MCF 10A (cell line): ENCODE measurements around the gene CBARP. TPM values are rescaled to one million over a fixed set of nuclear protein-coding genes. Genes with fewer than 3 reads are reported as not detected.

ENCODE experiments used
- BruUV-seq: library from RNA; stranded (reverse); fragments of 400-500 nt; replicated peaks from 2 replicates; lab custom pipeline; 2021; lab: Mats Ljungman, UMichigan
- CTCF ChIA-PET: fragments of 300-600 bp; sonication (Branson Sonifier 250); formaldehyde crosslinking; extraction: SDS; loops from one replicate; lab custom pipeline; 2021; ENCODE audit warnings: antibody characterized with exemption, inconsistent platforms; lab: Yijun Ruan, JAX
- POLR2A ChIA-PET: fragments of 300-600, 350-650 bp; sonication (Branson Sonifier 250); formaldehyde crosslinking; extraction: SDS; loops from one replicate; lab custom pipeline; 2020; ENCODE audit warnings: antibody characterized with exemption, inconsistent platforms; lab: Yijun Ruan, JAX
- DNase-seq: peaks from one replicate; pipeline ENCODE4 v3.0.0-alpha.2; 2018; ENCODE audit not compliant: unreplicated experiment
- H3K27ac Mint-ChIP-seq: one replicate; pipeline ENCODE4 v1.8.0; 2022; ENCODE audit warnings: mild to moderate bottlenecking, low read depth, mixed read lengths; ENCODE audit not compliant: unreplicated experiment
- H3K27me3 Mint-ChIP-seq: one replicate; pipeline ENCODE4 v1.8.0; 2022; ENCODE audit warnings: mixed read lengths; ENCODE audit not compliant: insufficient read depth, unreplicated experiment
- H3K36me3 Mint-ChIP-seq: one replicate; pipeline ENCODE4 v1.8.0; 2022; ENCODE audit warnings: mild to moderate bottlenecking, moderate library complexity, mixed read lengths; ENCODE audit not compliant: insufficient read depth, unreplicated experiment
- H3K4me1 Mint-ChIP-seq: one replicate; pipeline ENCODE4 v1.8.0; 2022; ENCODE audit warnings: mixed read lengths; ENCODE audit not compliant: insufficient read depth, unreplicated experiment
- H3K4me3 Mint-ChIP-seq: one replicate; pipeline ENCODE4 v1.8.0; 2022; ENCODE audit warnings: mild to moderate bottlenecking, moderate library complexity, mixed read lengths; ENCODE audit not compliant: unreplicated experiment
- H3K9me3 Mint-ChIP-seq: one replicate; pipeline ENCODE4 v1.8.0; 2022; ENCODE audit warnings: mixed read lengths; ENCODE audit not compliant: unreplicated experiment
- CTCF ChIP-seq: fragments of 200-600 bp; IDR thresholded peaks from one replicate; pipeline ENCODE4 v1.8.0; 2022; ENCODE audit warnings: antibody characterized with exemption, mild to moderate bottlenecking; ENCODE audit not compliant: unreplicated experiment
- intact Hi-C: fragments of 100-400 bp; cut with micrococcal nuclease; formaldehyde crosslinking; loops from 2 replicates; pipeline ENCODE4 v1.14.1; 2022
- total RNA-seq: library from RNA; stranded (reverse); gene quantifications from 2 replicates; pipeline ENCODE4 v1.2.3, GENCODE V29; 2022

Gene CBARP
- total RNA-seq, 1 experiment from 2014 or later: 7.0 TPM

- no TSS peak for BruUV-seq
- TF ChIP-seq CTCF: no peak
- CTCF ChIA-PET: no interaction called here
Measured at GRCh38 chr19:1249298-1249989, 11.6 kb upstream of the CBARP start.

GRCh38 chr19:1248786-1249297, 11.0 kb upstream of the CBARP start:
- Mint-ChIP-seq H3K4me1 (peaks cover 10% of the 10 kb centered on the region), H3K27me3 (no peaks in the 10 kb centered on the region), H3K4me3 (peak overlapping the region; percentile 86), H3K27ac (peak overlapping the region; percentile 31), H3K9me3 (no peaks in the 10 kb centered on the region), H3K36me3 (peaks cover 48% of the 10 kb centered on the region)
- no peak for DNase-seq
- TF ChIP-seq CTCF: peak; percentile 88
- ChIA-PET CTCF (no interaction called here), POLR2A (interaction anchor here (1.2 to 2.2 kb wide), 2 partner anchors 17 to 21 kb away, joined by 17 to 18 read pairs; partner anchors contain the start of gene CIRBP)
- TSS peak; percentile 80 for BruUV-seq
- intact Hi-C loops: loop anchor here (1.0 kb wide), 1 partner anchor 17 kb away; no protein-coding TSS in a partner anchor

More at GRCh38 chr19:1249298-1249989, 11.6 kb upstream of the CBARP start:
- POLR2A ChIA-PET: interaction anchor here (0.9 to 2.2 kb wide), 3 partner anchors 17 to 20 kb away, joined by 7 to 18 read pairs (median 17); partner anchors contain the start of gene CIRBP
- H3K9me3 Mint-ChIP-seq: no peaks in the 10 kb centered on the region
- no peaks in the 10 kb centered on the region for H3K27me3 Mint-ChIP-seq
- H3K27ac Mint-ChIP-seq: no peak overlapping the region
- peaks cover 9% of the 10 kb centered on the region for H3K4me1 Mint-ChIP-seq
- peak; percentile 97 for DNase-seq
- peaks cover 53% of the 10 kb centered on the region for H3K36me3 Mint-ChIP-seq
- intact Hi-C loops: loop anchor here (1.0 kb wide), 1 partner anchor 17 kb away; no protein-coding TSS in a partner anchor
- H3K4me3 Mint-ChIP-seq: peak overlapping the region; percentile 86

GRCh38 chr19:1248139-1248785, 10.5 kb upstream of the CBARP start, which contains the start of gene MIDN:
Gene MIDN, plus strand, starts transcription at chr19:1248583. Its CDS starts 1,714 bp downstream, at chr19:1250297.
- peak; percentile 90 for DNase-seq
- no peaks in the 10 kb centered on the region for H3K27me3 Mint-ChIP-seq
- no TSS peak for BruUV-seq
- peak within 1 kb of the TSS; percentile 86 for H3K4me3 Mint-ChIP-seq
- H3K27ac Mint-ChIP-seq: peak within 1 kb of the TSS; percentile 31
- H3K4me1 Mint-ChIP-seq: peaks cover 5% of the 10 kb centered on the region
- peaks cover 42% of the 10 kb centered on the region for H3K36me3 Mint-ChIP-seq
- POLR2A ChIA-PET: interaction anchor here (1.2 to 8.2 kb wide), 3 partner anchors 18 to 21 kb away, joined by 17 to 240 read pairs (median 18); partner anchors contain the start of gene CIRBP
- intact Hi-C loops: no loop called here
- CTCF ChIA-PET: no interaction called here
- H3K9me3 Mint-ChIP-seq: no peaks in the 10 kb centered on the region
- no peak for TF ChIP-seq CTCF
